T-helper 2 cell (primary cell): ENCODE data around the gene ZFYVE19.
A peak's percentile ranks its signal among the peaks of the same experiment; 100 is the strongest.

Experiments
- DNase-seq, 5 experiments: peaks; one replicate each; pipeline versions ENCODE4 v3.0.0 to v3.0.0-alpha.2; 2012 to 2022

Gene ZFYVE19

DNA sequence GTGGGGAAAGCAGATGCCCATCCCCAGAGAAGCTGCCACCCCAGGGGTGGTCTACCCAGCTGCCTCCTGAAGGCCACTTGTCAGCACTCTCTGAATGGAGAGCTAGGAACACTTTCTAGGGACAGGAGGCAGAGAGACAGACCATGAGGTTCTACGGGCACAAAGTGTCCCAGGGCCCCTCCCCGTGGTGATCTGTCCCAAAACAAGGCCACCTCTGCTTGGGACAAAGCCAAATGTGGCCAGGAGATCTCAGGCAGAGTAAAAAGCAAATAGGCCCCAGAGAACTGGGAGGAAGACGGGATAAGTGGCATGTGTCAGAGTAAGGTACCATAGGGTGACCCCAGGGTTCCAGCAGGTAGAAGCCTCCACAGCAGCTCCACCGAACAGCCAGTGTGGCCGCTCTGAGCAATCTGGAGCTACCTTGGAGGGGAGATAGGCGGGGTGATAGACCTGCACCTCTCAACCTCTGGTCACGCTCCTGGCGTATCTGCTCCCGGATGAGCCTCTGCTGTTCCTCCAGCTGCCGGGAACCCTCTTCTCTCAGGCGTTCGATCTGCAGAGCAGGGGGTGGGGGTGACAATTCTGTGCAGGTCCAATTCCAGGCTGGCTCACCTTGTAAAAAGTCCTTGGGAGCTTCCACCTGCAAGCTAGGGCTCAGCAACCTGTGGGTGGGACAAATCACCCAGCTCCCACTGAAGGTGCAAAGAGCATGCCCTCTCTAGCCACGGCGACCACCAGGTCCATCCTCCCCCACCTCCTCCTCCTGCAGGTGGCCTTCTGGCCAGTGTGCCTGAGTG lies 31.0 kb upstream of the ZFYVE19 start:
- DNase-seq = no peak

DNA sequence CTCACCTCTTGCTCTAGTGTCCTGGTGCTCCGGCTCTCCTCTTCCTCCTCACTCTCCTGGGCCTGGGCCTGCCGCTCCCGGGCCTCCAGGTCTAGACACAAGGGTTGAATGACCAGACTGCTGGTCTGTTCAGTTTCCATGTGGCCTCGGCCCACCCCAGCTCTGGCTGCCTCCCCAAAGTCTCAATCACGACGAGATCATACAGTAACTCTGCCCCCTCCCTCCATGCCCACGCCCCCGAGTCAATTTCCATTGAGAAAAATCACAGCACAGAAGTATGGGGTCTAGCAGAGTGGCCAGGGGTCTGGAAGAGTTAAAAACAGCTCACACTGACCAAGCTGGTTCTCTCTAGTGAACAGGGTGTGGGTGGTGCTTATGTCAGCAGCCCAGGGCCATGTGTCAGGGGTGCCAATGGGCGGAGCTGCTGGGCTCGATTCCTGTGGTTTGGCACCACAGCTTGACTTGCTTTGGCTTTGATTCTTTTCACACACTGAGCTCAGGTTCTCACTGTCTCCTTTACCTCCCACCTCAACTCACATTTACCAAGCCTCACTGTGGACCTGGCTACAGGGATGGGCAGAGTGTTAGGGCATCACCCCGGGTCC lies 30.2 kb upstream of the ZFYVE19 start:
- DNase-seq = peak in 2 of 5 experiments; percentile 70 to 77

DNA sequence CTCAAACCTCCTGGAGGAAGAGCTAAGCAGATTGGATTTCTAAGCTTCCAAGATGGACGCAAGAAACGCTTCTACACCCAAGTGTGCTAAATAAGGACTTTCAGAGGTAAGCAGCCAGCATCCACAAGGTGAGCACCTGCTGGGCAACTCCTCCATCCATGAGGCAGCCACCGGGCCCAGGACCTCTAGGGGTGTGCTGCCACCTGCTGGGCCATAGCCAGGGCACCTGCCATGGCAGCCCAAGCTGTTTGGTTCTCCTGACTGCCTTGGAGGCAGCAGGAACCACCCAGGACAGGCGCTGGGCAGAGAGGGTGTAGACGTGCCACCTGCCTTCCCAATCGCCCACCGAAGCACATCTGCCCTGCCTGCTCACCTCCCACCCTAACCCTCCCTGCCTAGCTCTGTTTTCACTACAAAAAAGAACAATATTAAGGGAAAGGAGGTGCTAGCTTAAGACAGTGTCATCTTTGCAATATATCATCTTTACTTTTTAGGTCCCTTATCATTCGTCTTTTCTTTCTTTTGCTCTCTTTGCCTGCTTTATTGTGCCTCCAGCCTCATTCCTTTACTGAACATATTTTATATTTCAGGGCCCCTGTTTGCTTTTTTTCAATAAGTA lies 24.2 kb upstream of the ZFYVE19 start:
- DNase-seq = peak; percentile 50 to 78 (median 64)

DNA sequence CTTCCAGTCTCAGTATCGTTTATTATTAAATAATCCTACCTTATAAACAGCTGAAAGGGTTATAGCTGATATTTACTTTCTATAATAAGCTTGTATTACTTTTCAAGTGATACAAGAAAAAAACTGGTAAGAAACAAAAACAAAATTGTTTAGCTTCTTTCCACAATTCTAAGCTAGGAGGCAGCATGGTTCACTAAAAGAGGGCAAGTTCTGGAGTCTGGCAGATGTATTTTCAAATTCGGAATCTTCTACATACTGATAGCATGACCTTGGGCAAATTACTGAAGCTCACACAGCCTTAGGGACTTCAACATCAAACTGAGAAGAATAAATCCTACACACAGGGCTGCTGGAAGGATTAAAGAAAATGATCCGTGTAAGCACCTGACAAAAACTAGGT lies 21.7 kb upstream of the ZFYVE19 start:
- no peak for DNase-seq

DNA sequence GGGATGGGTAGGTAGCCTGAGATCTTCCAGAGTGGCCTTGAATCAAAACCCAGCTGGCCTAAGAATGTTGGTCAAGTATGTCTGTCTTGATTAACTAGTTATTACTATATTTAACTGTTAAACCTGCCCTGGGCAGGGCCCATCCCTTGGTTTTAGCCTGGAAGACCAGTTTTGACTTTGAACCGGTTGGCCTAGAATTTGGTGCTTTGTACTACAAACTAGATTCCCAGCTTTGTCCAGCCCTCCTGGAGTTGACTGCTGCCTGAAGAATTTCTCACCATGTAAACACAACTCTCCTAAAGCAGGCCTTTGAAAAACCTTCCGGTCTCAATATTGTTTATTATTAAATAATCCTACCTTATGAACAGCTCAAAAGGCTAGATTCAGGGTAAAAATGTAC lies 21.1 kb upstream of the ZFYVE19 start:
- DNase-seq = no peak

DNA sequence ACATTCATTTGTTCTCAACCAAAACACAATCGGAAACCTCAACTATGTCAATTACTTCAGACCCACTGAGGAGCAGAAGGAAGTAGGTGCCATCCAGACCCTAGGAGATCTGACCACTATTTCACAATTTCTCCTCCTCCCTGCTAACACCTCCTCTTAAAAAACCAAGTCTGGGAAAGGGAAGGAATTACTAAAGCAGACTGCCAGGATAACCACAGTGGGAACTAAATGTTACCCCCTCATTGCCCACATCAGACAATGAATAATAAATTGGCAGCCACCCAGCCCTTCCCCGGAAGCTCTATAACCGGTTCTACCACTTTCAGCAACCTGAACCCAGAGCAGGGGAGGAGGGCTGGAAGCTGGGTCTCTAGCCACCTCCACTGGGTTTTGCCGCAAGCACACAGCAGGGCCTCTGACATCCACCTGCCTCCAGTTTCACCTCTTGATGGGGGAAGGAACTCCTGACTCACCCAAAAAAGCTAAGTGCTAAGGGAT lies 19.5 kb upstream of the ZFYVE19 start:
- peak in 3 of 5 experiments; percentile 43 to 63 (median 51) for DNase-seq

DNA sequence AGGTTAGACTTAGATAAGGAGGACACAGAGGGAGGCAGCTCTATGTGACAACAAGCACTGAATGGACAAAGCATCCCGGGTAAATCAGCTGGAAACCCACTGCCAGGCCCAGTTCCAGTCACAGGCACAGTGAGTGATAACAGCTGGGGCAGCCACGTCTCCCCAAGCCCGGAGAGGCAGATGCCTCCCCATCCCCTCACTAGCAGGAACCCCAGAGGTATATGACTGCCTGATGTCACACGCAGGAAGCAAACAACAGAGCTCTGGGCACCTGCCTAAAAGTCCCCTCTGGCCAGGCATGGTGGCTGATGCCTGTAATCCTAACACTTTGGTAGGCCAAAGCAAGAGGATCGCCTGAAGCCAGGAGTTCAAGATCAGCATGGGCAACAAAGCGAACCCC lies 18.9 kb upstream of the ZFYVE19 start:
- DNase-seq = no peak

DNA sequence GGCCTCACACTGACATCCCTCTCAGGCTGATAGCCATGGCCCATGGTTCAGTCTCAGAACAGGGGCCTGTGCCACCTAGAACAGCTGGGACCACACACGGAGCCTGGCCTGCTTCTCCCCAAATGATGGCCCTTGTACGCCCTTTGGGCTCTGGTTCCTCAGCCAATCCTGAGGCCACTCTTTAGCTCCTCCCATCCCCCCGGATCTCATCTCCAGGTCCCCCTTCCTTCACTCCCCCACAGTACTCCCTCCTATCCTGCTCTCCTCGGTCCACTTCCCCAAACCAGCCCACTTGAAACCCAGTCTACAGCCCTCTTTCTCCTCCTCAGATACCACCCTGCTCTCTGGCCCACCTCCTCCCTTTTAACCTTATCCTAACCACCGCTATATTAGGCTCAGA lies 17.8 kb upstream of the ZFYVE19 start:
- DNase-seq = no peak

DNA sequence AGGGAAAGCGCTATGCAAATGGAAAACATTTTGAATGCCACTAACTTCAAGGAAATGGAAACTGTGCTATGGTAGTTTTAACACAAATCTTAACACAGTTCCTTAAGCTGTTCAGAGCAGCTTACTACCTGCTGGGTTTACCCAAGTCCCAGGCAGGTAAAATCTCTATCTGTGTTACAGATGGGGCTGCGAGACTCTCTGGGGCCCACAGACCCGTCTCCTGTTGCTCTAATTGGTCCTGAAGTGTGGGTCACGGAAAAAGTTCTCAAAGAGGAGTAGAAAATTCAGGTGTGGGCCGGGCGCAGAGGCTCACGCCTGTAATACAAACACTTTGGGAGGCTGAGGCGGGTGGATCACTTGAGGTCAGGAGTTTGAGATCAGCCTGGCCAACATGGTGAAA lies 16.9 kb upstream of the ZFYVE19 start:
- no peak for DNase-seq

DNA sequence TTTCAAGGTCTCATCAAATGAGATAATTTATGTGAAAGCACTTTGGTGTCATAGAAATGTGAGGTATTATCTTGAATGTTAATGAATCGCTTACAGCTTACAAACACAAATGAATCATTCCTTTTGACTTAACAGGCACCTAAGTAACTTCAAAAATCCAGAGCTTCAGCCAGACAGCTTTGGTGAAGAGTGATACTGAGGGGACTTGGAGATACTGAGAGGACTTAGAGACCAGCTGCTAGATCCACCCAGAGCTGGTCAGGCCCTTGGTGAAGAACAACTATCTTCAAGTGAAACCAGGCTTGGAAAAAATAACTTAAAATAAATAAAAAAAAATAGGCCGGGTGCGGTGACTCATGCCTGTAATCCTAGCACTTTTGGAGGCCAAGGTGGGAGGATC lies 16.2 kb upstream of the ZFYVE19 start:
- DNase-seq = no peak

DNA sequence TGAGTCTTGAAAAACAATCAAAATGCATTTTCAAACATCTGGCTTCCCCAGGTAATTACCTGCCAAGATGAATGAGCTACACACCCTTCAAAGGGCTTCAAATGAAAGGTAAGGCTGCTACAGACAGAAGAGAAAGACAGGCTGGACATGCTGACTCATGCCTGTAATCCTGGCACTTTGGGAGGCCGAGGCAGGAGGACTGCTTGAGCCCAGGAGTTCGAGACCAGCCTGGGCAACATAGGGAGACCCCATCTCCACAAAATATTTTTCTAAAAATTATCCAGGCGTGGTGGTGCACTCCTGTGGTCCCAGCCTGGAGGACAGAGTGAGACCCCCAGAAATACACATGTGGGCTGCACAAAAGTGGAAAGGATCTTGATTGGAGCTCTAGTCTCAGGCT lies 14.5 kb upstream of the ZFYVE19 start:
- no peak for DNase-seq

DNA sequence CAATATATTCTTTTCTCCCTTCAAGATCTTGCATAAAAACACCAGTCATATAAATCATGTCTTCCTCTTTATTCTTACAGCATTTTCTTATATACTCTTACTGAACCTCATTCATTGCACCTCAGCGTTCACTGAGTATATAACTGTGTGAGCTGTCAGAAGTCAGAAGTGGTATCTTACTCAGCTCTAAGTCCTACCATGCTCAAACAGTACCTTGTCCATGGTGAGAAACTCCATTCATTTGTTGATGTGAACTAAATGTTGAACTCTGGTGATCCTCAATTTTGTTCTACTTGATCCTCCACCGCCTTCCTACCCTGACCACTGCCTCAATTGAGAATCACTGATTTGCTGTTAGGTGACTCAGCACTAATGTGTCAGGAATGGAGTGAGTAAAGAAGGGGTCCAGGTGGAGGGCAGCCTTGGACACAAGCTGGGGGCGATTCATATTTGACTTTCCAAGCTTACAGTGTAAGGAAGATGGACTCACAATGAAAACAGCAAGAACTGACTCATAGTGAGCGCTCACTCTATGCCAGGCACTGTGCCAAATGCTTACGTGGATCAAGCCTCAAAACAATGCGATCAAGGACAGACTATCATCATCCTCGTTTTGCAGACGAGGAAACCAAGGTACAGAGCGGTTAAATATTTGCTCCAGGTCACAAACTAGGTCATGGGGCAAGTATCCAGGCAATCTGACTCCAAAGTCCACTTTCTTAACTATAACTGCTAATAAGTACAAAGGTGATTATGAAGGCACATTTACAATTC lies 13.5 kb upstream of the ZFYVE19 start:
- DNase-seq = peak in 1 of 5 experiments; percentile 74

DNA sequence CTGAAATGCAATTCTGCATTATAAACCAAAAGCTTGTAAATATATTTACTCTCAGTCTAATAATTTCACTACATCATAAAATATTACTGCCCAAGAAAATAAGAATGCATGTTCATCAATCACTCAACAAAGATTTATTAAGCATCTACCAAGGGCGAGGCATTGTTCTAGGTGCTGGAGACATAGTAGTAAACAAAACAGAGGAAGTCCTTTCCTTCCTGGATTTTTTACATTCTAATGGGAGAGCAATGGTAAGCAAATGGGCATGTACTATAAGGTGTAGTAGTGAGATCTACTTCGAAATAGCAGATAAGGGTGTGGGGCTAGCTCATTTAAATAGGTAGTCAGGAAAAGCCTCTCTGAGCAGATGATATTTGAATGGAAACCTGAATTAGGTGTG lies 10.8 kb upstream of the ZFYVE19 start:
- DNase-seq = no peak

DNA sequence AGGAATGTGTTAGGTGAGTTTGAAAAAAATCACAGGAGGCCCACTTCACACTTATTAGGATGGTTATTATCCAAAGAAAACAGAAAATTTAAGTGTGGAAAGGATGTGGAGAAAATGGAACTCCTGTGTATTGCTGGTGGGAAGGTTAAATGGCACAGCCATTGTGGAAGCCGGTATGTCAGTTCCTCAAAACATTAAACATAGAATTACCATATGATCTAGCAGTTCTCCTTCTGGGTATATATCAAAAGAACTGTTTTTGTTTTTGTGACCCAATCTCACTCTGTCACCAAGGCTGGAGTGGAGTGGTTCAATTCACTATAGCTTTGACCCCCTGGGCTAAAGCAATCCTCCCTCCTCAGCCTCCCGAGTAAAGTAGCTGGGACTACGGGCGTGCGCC lies 10.4 kb upstream of the ZFYVE19 start:
- DNase-seq = no peak

DNA sequence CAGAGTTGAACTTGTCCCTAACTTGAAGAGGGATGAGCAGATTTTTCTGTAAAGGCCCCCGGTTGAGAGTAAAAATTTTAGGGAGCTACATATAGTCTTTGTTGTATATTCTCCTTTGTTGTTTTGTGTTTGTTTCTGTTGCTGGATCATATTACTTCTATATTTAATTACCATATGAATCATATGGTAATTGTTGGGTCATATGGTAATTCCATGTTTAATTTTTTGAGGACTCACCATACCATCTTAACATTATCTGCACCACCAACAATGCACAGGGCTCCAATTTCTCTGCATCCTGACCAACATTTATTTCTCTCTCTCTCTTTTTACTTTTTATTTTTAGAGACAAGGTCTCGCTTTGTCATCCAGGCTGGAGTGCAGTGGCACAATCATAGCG lies 7.4 kb upstream of the ZFYVE19 start:
- DNase-seq = no peak

DNA sequence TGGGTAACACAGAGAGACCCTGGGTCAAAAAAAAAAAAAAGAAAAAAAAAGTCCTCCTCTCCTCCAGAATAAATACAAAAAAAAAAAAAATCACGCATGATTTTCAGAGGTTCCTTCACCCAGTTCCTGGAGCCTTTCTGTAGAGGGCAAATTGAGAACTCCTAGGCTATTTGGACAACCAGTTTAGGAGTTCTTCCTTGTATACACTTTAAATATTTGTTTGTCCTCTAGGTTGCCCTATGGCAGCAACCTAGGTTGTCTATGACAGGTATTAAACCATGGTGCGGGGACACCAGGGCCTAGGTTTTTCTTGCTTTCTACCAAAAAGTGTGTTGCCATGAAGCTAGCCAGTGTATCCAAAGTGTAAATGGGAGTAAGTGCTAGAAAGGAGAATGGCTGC lies 3.8 kb upstream of the ZFYVE19 start:
- DNase-seq = no peak

DNA sequence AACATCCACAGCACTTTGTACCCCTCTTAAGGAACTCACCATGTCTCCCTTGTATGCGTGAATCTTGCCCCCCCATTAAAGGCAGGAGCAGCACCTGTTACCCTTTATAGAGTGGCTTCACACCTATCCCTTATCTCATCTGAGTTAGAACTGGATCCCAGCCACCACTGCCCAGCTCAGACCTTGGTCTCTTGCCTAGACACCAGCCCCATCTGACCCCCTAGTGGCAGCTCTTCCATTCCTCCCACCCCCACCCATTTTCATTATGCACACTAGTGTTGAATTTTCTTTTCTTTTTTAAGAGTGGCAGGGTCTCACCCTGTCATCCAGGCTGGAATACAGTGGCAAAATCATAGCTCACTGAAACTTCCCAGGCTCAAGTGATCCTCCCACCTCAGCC lies 3.2 kb upstream of the ZFYVE19 start:
- DNase-seq = no peak

DNA sequence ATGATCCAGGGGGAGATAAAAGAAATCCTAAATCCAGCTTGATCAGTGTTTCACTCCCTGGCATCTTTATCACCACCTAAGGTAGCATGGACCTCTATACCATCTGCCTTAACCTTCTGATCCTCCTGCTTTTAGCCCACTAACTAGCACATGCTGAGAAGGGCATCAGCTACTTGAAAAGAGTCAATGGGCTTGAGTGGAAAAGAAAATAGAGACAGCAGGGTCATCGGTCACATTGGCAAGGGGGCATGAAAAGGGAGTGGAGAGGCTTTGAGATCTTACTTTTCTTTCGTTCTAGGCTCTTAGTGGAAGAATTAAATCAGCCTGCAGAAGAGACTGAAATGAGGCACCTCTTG lies 239 bp upstream of the ZFYVE19 start:
- no peak for DNase-seq

DNA sequence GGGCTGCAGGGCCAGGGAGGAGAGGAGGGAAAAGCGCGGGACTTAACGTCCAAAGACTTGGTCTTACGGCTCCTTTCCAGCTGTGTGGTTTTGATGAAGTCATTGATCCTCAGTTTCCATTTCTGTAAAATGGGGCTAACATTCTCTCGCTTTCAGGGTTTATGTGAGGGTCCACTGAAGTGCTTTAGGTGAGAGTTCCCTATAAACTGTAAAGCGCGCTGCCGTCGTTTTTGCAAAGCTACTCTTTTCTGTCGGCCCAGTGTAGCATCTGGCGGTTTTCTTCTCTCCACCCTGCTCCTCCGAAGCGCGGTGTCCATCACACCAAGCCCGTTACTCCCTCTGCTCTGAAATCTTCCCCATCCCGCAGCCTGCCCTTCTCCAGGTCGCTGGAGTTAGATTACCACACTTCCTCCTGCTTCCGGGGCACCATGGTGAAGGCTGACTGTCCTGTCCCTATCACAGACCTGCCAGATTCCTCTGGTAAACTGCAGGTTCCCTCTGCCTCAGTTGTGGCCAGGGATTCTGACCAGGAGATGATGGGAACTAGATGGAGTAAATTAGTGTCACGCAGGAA lies 1.1 kb downstream of the ZFYVE19 start:
- no peak for DNase-seq

DNA sequence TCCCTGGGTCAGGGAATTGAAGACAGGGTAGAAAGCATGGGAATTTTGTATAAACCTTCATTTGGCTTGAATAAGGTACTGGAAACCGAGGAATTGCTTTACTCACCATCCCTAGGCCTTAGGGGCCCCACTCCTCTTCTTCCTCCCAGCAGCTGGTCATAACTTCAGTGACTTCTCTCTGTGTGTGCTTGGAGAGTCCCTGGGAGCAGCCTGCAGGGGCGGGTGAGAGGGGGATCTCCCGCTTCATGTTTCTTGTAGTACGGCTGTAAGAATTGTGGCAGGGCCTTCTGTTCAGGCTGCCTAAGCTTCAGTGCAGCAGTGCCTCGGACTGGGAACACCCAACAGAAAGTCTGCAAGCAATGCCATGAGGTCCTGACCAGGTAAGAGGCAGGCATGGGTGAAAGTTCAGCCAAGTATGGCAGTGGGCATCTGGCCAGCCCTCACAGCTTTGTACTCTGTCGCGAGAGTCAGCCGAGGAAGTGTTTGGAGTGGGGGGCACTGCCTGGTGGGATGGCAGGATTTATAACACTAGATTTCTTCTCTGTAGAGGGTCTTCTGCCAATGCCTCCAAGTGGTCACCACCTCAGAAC lies 2.1 kb downstream of the ZFYVE19 start:
- DNase-seq = no peak

DNA sequence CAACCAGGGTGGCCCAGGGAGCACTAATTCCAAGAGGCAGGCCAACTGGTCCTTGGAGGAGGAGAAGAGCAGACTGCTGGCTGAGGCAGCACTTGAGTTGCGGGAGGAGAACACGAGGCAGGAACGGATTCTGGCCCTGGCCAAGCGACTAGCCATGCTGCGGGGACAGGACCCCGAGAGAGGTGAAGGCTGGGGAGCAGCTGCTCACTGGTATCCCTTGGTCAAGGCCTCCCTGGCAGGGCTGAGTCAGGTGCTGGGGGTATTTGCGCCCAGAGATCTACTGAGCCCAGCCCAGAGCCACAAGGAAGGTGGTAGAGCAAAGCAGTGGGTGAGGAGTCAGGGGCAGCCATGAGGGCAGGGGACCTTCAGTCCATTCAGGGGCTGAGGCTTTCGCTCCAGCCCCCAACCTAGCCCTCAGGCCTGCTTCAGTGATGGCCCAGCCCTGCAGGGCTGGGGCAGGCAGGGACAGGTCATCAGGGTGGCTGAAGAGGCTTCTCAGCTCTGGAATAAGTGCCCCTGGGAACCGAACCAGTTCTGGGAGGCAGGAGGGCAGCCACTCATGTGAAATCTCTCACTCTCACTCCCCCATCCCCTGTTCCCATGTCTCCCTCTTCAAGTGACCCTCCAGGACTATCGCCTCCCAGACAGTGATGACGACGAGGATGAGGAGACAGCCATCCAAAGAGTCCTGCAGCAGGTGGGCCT lies 6.0 kb downstream of the ZFYVE19 start:
- DNase-seq = no peak
